ENCODE results near the gene MAP4K2.

DNA sequence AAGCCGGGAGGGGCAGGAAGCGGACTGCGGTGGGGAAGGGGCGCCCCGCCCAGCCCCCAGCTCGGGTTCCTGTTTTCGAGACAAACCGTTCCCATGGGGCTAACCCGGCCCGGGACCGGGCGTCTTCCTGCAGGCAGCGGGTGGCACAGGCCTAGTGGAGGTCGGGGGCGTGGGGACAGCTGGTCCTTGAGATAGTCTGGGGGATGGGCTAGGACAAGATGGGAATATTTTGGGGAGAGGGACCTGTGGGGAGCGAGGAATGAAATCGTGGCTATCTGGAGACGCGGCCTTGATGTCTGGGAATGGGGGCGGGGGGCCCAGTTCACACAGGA is 57.9 kb downstream of the MAP4K2 start:
- TF ChIP-seq, protein P1, sequence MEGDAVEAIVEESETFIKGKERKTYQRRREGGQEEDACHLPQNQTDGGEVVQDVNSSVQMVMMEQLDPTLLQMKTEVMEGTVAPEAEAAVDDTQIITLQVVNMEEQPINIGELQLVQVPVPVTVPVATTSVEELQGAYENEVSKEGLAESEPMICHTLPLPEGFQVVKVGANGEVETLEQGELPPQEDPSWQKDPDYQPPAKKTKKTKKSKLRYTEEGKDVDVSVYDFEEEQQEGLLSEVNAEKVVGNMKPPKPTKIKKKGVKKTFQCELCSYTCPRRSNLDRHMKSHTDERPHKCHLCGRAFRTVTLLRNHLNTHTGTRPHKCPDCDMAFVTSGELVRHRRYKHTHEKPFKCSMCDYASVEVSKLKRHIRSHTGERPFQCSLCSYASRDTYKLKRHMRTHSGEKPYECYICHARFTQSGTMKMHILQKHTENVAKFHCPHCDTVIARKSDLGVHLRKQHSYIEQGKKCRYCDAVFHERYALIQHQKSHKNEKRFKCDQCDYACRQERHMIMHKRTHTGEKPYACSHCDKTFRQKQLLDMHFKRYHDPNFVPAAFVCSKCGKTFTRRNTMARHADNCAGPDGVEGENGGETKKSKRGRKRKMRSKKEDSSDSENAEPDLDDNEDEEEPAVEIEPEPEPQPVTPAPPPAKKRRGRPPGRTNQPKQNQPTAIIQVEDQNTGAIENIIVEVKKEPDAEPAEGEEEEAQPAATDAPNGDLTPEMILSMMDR (IDR thresholded peaks at IDR 0.05), result no peak
- no peak for TF ChIP-seq POLR2A (IDR thresholded peaks at IDR 0.05)

All from uterus (tissue), 2 donors.